H1 (cell line): Measurements from ENCODE around the gene TMEM25. TPM values are rescaled to one million over a fixed set of nuclear protein-coding genes. Genes with fewer than 3 reads are reported as not detected.

Experiments
- CTCF ChIA-PET: fragments of 300-600 bp; sonication (Branson Sonifier 250); formaldehyde crosslinking; loops from one replicate; lab custom pipeline; 2021; ENCODE audit not compliant: partially characterized antibody; lab: Charles Lee
- POLR2A ChIA-PET: fragments of 300-600 bp; sonication (Branson Sonifier 250); formaldehyde crosslinking; loops from one replicate; lab custom pipeline; 2021; ENCODE audit warnings: inconsistent platforms; ENCODE audit not compliant: partially characterized antibody; lab: Charles Lee
- DNase-seq, 2 experiments: peaks; one replicate each; pipeline versions ENCODE4 v3.0.0 to v3.0.0-alpha.2; 2010 to 2022; ENCODE audit warnings: low spot score in 2 of 2, low read depth in 1 of 2, mixed read lengths in 1 of 2
- FAIRE-seq: peaks from 2 replicates; lab custom pipeline; 2011; peaks lifted over from hg19 to GRCh38; lab: Jason Lieb, UNC
- H2AFZ ChIP-seq: 2 replicates; pipeline ENCODE4 v1.8.1; 2012; ENCODE audit warnings: low read length, inconsistent platforms
- H2AK5ac ChIP-seq: 2 replicates; pipeline ENCODE4 v1.6.1; 2013; ENCODE audit warnings: low read depth, low read length
- H2BK120ac ChIP-seq: replicated peaks from 2 replicates; pipeline ENCODE3; 2013; ENCODE audit warnings: low read depth, low read length, inconsistent platforms
- H2BK12ac ChIP-seq: 2 replicates; pipeline ENCODE4 v1.6.1; 2013; ENCODE audit warnings: low read depth, low read length
- H2BK15ac ChIP-seq: 2 replicates; pipeline ENCODE4 v1.6.1; 2013; ENCODE audit warnings: low read length
- H2BK20ac ChIP-seq: 2 replicates; pipeline ENCODE4 v1.6.1; 2013; ENCODE audit warnings: low read length
- H2BK5ac ChIP-seq: 2 replicates; pipeline ENCODE4 v1.6.1; 2013; ENCODE audit warnings: low read depth, low read length
- H3K14ac ChIP-seq: 2 replicates; pipeline ENCODE4 v1.6.1; 2013; ENCODE audit warnings: inconsistent platforms; ENCODE audit not compliant: insufficient read length
- H3K18ac ChIP-seq: 2 replicates; pipeline ENCODE4 v1.6.1; 2013; ENCODE audit warnings: low read length; ENCODE audit errors: extremely low read depth
- H3K23ac ChIP-seq: 2 replicates; pipeline ENCODE4 v1.6.1; 2013; ENCODE audit warnings: inconsistent platforms; ENCODE audit not compliant: insufficient read length
- H3K23me2 ChIP-seq: 2 replicates; pipeline ENCODE4 v1.6.1; 2013; ENCODE audit warnings: low read depth, low read length
- H3K27ac ChIP-seq: 2 replicates; pipeline ENCODE4 v1.6.1; 2011; ENCODE audit warnings: low read depth, low read length, inconsistent platforms
- H3K27me3 ChIP-seq, 4 experiments: replicated peaks in 1 of 4; 1 replicate in 1 of 4; 2 replicates in 3 of 4; pipeline versions ENCODE4 v1.6.1 to v1.8.1; 2011 to 2013; ENCODE audit warnings: low read length in 3 of 4, mild to moderate bottlenecking in 3 of 4, inconsistent platforms in 2 of 4, mixed read lengths in 2 of 4, moderate library complexity in 1 of 4; ENCODE audit not compliant: control insufficient read depth in 3 of 4, insufficient read depth in 3 of 4; ENCODE audit errors: extremely low read depth in 1 of 4
- H3K36me3 ChIP-seq, 4 experiments: 2 replicates each; pipeline versions ENCODE4 v1.6.1 to v1.8.1; 2011 to 2013; ENCODE audit warnings: mild to moderate bottlenecking in 4 of 4, low read length in 3 of 4, moderate library complexity in 2 of 4, control low read depth in 1 of 4, inconsistent platforms in 1 of 4; ENCODE audit not compliant: insufficient read depth in 4 of 4, control insufficient read depth in 2 of 4
- H3K4ac ChIP-seq: replicated peaks from 2 replicates; pipeline ENCODE3; 2013; ENCODE audit warnings: low read length, low read depth, mixed read lengths, inconsistent platforms; ENCODE audit not compliant: insufficient read length
- H3K4me1 ChIP-seq, 4 experiments: replicated peaks in 1 of 4; 1 replicate in 1 of 4; 2 replicates in 3 of 4; pipeline versions ENCODE4 v1.6.1 to v1.8.1; 2011 to 2013; ENCODE audit warnings: low read length in 3 of 4, inconsistent platforms in 2 of 4, mixed read lengths in 1 of 4; ENCODE audit not compliant: insufficient read depth in 4 of 4, control insufficient read depth in 3 of 4
- H3K4me2 ChIP-seq, 2 experiments: 2 replicates each; pipeline versions ENCODE4 v1.6.1 to v1.8.1; 2011 to 2013; ENCODE audit warnings: low read depth in 2 of 2, low read length in 2 of 2, control low read depth in 1 of 2, inconsistent platforms in 1 of 2, mild to moderate bottlenecking in 1 of 2; ENCODE audit not compliant: insufficient read depth in 1 of 2
- H3K4me3 ChIP-seq, 4 experiments: fragments of 200-600, 300-600 bp in 1 of 4; sonication (generic), shearing (Covaris generic), sonication (Bioruptor Twin) in 1 of 4; 2 replicates each; pipeline versions ENCODE4 v1.5.1 to v1.8.1; 2011 to 2016; ENCODE audit warnings: low read length in 4 of 4, low read depth in 3 of 4, control low read depth in 2 of 4, inconsistent platforms in 2 of 4, mild to moderate bottlenecking in 2 of 4, mixed read lengths in 1 of 4, moderate library complexity in 1 of 4; ENCODE audit not compliant: insufficient read depth in 2 of 4; ENCODE audit errors: extremely low read depth in 1 of 4
- H3K56ac ChIP-seq: replicated peaks from 2 replicates; pipeline ENCODE3; 2013; ENCODE audit warnings: low read depth, mild to moderate bottlenecking, mixed read lengths, low read length, inconsistent platforms; ENCODE audit not compliant: insufficient read length
- H3K79me1 ChIP-seq: 2 replicates; pipeline ENCODE4 v1.6.1; 2013; ENCODE audit warnings: low read depth, low read length, control low read depth
- H3K79me2 ChIP-seq, 2 experiments: 2 replicates each; pipeline versions ENCODE4 v1.6.1 to v1.8.1; 2012 to 2013; ENCODE audit warnings: low read length in 2 of 2, mild to moderate bottlenecking in 2 of 2, inconsistent platforms in 1 of 2; ENCODE audit not compliant: insufficient read depth in 2 of 2, control insufficient read depth in 1 of 2
- H3K9ac ChIP-seq, 4 experiments: replicated peaks in 1 of 4; 1 replicate in 1 of 4; 2 replicates in 3 of 4; pipeline versions ENCODE4 v1.6.1 to v1.8.1; 2011 to 2013; ENCODE audit warnings: low read depth in 3 of 4, low read length in 3 of 4, control low read depth in 2 of 4, mild to moderate bottlenecking in 2 of 4, moderate library complexity in 2 of 4, inconsistent platforms in 1 of 4; ENCODE audit errors: extremely low read depth in 1 of 4
- H3K9me3 ChIP-seq, 2 experiments: 2 replicates each; pipeline versions ENCODE4 v1.6.1 to v1.8.1; 2012 to 2013; ENCODE audit warnings: mild to moderate bottlenecking in 2 of 2, moderate library complexity in 2 of 2, control low read depth in 1 of 2, inconsistent platforms in 1 of 2, low read depth in 1 of 2, low read length in 1 of 2, mixed read lengths in 1 of 2; ENCODE audit not compliant: insufficient read depth in 2 of 2
- H4K20me1 ChIP-seq, 2 experiments: replicated peaks in 1 of 2; 2 replicates each; pipeline versions ENCODE3 to v1.8.1; 2011 to 2013; ENCODE audit warnings: inconsistent platforms in 2 of 2, low read length in 2 of 2, mild to moderate bottlenecking in 1 of 2; ENCODE audit not compliant: insufficient read depth in 2 of 2, control insufficient read depth in 1 of 2
- H4K5ac ChIP-seq: 2 replicates; pipeline ENCODE4 v1.6.1; 2013; ENCODE audit warnings: low read length, low read depth, mixed read lengths, inconsistent platforms; ENCODE audit not compliant: insufficient read length
- H4K8ac ChIP-seq: 2 replicates; pipeline ENCODE4 v1.8.0; 2013; ENCODE audit warnings: mild to moderate bottlenecking, moderate library complexity, low read length, inconsistent platforms; ENCODE audit not compliant: insufficient read depth; ENCODE audit errors: extremely low read depth
- H4K91ac ChIP-seq: replicated peaks from 2 replicates; pipeline ENCODE3; 2013; ENCODE audit warnings: low read length, mixed read lengths, inconsistent platforms; ENCODE audit not compliant: insufficient read length
- MAFK ChIP-seq: IDR thresholded peaks from 2 replicates; pipeline ENCODE4 v1.6.1; 2012; ENCODE audit warnings: low read depth, mild to moderate bottlenecking, improper control_type of control experiment, low read length
- SP1 ChIP-seq: IDR thresholded peaks from 2 replicates; pipeline ENCODE4 v1.6.1; 2011; ENCODE audit warnings: low read depth, low read length
- SUZ12 ChIP-seq: fragments of 200-600 bp; sonication (generic); IDR thresholded peaks from 2 replicates; pipeline ENCODE4 v1.6.1; 2012; ENCODE audit warnings: mild to moderate bottlenecking, inconsistent platforms, low read length, moderate library complexity, mixed read lengths
- TAF7 ChIP-seq: optimal IDR thresholded peaks from 2 replicates; pipeline ENCODE3; 2011; ENCODE audit warnings: low read depth, mild to moderate bottlenecking, inconsistent platforms, low read length, moderate library complexity, borderline replicate concordance
- WGBS, 2 experiments: shearing (Covaris generic) in 1 of 2; methylation state at CpG; one replicate each; pipeline versions ENCODE4 v1.1.6 to v1.1.7; 2013 to 2015; ENCODE audit warnings: low lambda C conversion rate in 2 of 2, mixed read lengths in 2 of 2, inconsistent platforms in 1 of 2, low coverage in 1 of 2, missing lambda C conversion rate in 1 of 2; ENCODE audit not compliant: insufficient replicate concordance in 2 of 2, insufficient coverage in 1 of 2, insufficient read length in 1 of 2; ENCODE audit errors: extremely low coverage in 1 of 2, missing lambda C conversion rate in 1 of 2; 5-methylcytosine and 5-hydroxymethylcytosine counted together
- polyA plus RNA-seq, 7 experiments: library from polyadenylated mRNA; depleted of rRNA in 3 of 7; stranded (reverse) in 5 of 7; unstranded in 2 of 7; fragments of >200 nt in 5 of 7; fragments of 200-250 nt in 2 of 7; gene quantifications; 1 replicate in 5 of 7; 2 replicates in 1 of 7; 4 replicates in 1 of 7; pipeline versions ENCODE4 v1.2.1 to v1.2.3, GENCODE V29; 2011 to 2013; ENCODE audit warnings: missing spikeins in 2 of 7, mixed read lengths in 2 of 7
- total RNA-seq: library from RNA; stranded (reverse); fragmentation: NEBNext Ultra II Directional; extraction: Animal tissue kit (Norgen Biotek cat#: 25700); gene quantifications from 2 replicates; pipeline ENCODE4 v1.2.1, GENCODE V29; 2021

TMEM25 gene
- total and polyA plus RNA-seq, 2 of the 8 experiments (the other 6 are each of a cell fraction or from before 2014, with no cell fraction given) = 18.3 to 26.8 TPM

DNA sequence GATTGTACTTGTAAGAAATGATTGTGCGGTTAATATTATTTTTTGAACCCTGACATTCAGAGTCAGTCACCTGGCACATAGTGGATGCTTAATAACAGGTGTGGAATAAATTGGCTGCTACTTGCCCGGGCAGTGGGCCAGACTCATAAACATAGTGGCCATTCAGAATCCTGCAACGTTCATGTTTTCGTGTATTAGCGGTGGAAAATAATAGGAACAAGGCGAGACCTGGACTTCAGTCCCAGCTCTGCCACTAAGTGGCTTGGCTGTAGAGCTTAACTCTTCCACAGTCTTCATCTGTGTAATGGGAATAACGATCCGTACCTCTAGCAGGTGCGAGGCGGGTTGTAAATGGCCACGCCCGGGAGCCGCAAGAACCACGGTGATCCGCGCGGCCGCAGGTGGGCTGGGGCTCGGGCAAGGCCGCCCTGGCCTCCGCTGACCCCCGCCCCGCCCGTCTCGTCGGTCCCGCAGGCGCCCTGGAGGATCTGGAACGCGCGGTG lies 761 bp upstream of the TMEM25 start:
- H3K4me3 ChIP-seq = peak overlapping the region; percentile 83 to 95 (median 94)
- ChIA-PET CTCF (interaction anchor here (1.2 to 1.3 kb wide), 2 partner anchors 8 to 41 kb away, joined by 3 read pairs; no protein-coding TSS in a partner anchor), POLR2A (interaction anchor here (1.2 to 2.1 kb wide), 4 partner anchors 10 to 114 kb away, joined by 3 to 7 read pairs (median 4); partner anchors contain the start of gene ARCN1)
- H3K4me1 ChIP-seq = peaks cover 0 to 14% (median 8%) of the 10 kb centered on the region in 4 experiments; a peak in 5 of 7 replicates
- no peak overlapping the region for H3K14ac ChIP-seq
- no peak for FAIRE-seq
- H2AK5ac ChIP-seq = no peak overlapping the region
- no peak overlapping the region for H2BK120ac ChIP-seq
- no peak overlapping the region for H4K5ac ChIP-seq
- TF ChIP-seq TAF7 = no peak
- no peak for TF ChIP-seq SUZ12
- TF ChIP-seq SP1 = no peak
- TF ChIP-seq MAFK = no peak
- no peak overlapping the region for H2BK5ac ChIP-seq
- H3K23ac ChIP-seq = no peak overlapping the region
- WGBS, 2 experiments = 6% methylated on average over 31 of the region's 31 CpGs; no CpG with 5 or more reads in 1 of the 2 experiments
- peaks cover 0 to under 1% (median 0%) of the 10 kb centered on the region in 4 experiments; a peak in 2 of 8 replicates for H3K36me3 ChIP-seq
- no peaks in the 10 kb centered on the region for H3K9me3 ChIP-seq
- no peak overlapping the region for H2BK20ac ChIP-seq
- H3K4ac ChIP-seq = no peak overlapping the region
- H3K79me1 ChIP-seq = peaks cover 5% of the 10 kb centered on the region; the same call in 1 of the 2 replicates
- H3K4me2 ChIP-seq = peak overlapping the region; percentile 72 to 97
- no peak overlapping the region for H3K27ac ChIP-seq
- peak overlapping the region; percentile 8 to 80 (median 59); a peak in 4 of 7 replicates for H3K9ac ChIP-seq
- no peak overlapping the region for H3K18ac ChIP-seq
- H4K8ac ChIP-seq = no peak overlapping the region
- no peaks in the 10 kb centered on the region for H3K79me2 ChIP-seq
- no peak overlapping the region for H2AFZ ChIP-seq
- H4K91ac ChIP-seq = no peak overlapping the region
- H3K23me2 ChIP-seq = peaks cover 8% of the 10 kb centered on the region
- peak in 1 of 2 experiments; percentile 66 for DNase-seq
- no peaks in the 10 kb centered on the region; a peak in 2 of 7 replicates for H3K27me3 ChIP-seq
- H2BK15ac ChIP-seq = no peak overlapping the region
- no peak overlapping the region for H2BK12ac ChIP-seq
- H3K56ac ChIP-seq = no peak overlapping the region
- H4K20me1 ChIP-seq = peaks cover 0 to under 1% of the 10 kb centered on the region in 2 experiments
